ENCODE data around the gene TUSC2.
A peak's percentile ranks its signal among the peaks of the same experiment; 100 is the strongest.

GRCh38 chr3:50319181-50319893, 8.7 kb downstream of the TUSC2 start:
- TF ChIP-seq KDM1A (IDR thresholded peaks at IDR 0.05) (peak; percentile 35 to 57; a peak in 2 of 4 replicates), AFF4 (CRISPR knock-in tag; IDR thresholded peaks at IDR 0.05) (no peak), IRF9 (tag; IDR thresholded peaks at IDR 0.05) (no peak), ZBTB33 (CRISPR knock-in tag; IDR thresholded peaks at IDR 0.05) (no peak), ZBTB8A (IDR thresholded peaks at IDR 0.05; ENCODE audit: partially characterized antibody) (no peak), HDAC2 (IDR thresholded peaks at IDR 0.05) (no peak), FOS (IDR thresholded peaks at IDR 0.05; ENCODE audit: extremely low read depth, insufficient read length) (no peak), ESRRA (IDR thresholded peaks at IDR 0.05; ENCODE audit: borderline replicate concordance, low read depth) (no peak), POLR2A (conservative IDR thresholded peaks at IDR 0.05) (no peak), ZFP36 (IDR thresholded peaks at IDR 0.05; ENCODE audit: low read depth, low read length, partially characterized antibody) (no peak)
